Left lobe of liver (tissue), 2 donors: ENCODE results near the gene SUN5. TPM values are rescaled to one million over a fixed set of nuclear protein-coding genes. Genes with fewer than 3 reads are reported as not detected.
"Not testable (repeated sequence)": the region's sequence is repeated elsewhere in the genome, so short reads cannot be mapped to it uniquely, and the experiment has no call there.

Experiments
- ATAC-seq: fragments of 200-7000 bp; cut with Tn5 transposase; one replicate; pipeline ENCODE4 v1.9.1; 2020; ENCODE audit warnings: mild to moderate bottlenecking, moderate library complexity
- DNase-seq: peaks from one replicate; pipeline ENCODE4 v3.0.0-alpha.2; 2020; ENCODE audit warnings: low spot score
- total RNA-seq: library from RNA; stranded (reverse); gene quantifications from one replicate; pipeline ENCODE4 v1.2.1, GENCODE V29; 2021
- donor health status: DM: no; HTN: no; CAD: no; lungs with moderate emphysema.
- donor health status: DM: no; HTN: yes; CAD: no.

The SUN5 gene
- total RNA-seq, 1 donor from 2014 or later: not detected

DNA sequence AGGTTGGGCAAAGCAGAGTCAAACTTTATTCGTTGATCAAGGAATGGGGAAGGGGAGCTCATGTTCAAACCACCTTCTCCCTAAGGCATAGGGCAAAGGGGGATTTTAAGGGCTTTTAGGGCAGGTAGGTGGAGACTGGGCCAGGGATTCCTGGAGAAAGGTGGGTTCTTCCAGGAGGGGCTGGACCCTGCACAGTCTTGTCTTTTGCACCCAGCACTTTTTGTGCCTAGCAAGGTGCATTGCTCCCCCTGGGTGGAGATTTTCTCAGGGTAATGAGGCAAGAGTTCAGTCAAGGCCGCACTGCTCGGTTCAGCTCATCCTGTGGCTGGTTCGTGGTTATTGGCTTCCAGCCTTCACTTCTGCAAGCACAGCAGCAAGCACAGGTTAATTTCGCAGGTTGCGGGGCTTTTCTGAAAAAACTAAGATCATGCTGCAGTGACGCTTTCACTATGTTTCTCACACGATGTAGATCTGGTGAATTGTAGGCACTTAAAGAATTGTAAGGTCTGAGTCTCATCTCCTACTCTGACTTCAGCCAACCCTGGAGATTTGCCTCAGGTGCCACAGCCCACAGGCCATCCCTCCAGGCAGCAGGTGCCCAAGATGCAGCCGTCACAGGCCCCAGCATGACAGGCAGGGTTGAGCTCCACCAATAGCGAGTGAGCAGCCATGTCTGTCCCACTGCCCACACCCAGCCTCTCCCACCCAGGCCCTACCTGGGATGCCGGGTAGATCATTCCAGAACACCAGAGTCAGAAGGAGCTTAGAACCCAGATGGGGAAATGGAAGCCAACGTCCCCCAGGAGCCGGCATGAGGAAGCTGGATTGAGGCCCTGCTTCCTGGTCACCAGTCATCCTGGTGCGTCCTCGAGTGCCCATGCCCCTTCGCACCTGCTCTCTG is 37.1 kb downstream of the SUN5 start:
- peak; percentile 34 for DNase-seq
- no peak for ATAC-seq

DNA sequence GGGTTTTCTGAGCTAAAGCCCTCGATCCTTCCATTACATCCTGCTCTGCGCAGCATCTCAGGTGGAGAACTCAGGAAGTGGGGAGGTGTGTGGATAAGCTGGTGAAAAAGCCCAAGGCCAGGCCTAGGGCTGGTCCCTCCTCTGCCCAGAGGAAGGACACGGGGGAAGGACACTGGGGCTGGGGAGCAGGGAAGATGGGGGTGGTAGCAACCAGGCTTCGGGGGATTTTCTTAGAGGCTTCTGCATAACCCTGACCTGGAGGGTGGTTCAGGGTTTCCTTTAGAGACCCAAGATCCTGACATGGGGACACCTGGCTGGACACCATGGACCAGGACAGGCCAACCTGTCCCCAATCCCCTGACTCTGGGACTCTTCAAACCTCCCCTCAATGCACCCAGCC is 37.9 kb downstream of the SUN5 start:
- ATAC-seq (no peak), DNase-seq (peak; percentile 11)

DNA sequence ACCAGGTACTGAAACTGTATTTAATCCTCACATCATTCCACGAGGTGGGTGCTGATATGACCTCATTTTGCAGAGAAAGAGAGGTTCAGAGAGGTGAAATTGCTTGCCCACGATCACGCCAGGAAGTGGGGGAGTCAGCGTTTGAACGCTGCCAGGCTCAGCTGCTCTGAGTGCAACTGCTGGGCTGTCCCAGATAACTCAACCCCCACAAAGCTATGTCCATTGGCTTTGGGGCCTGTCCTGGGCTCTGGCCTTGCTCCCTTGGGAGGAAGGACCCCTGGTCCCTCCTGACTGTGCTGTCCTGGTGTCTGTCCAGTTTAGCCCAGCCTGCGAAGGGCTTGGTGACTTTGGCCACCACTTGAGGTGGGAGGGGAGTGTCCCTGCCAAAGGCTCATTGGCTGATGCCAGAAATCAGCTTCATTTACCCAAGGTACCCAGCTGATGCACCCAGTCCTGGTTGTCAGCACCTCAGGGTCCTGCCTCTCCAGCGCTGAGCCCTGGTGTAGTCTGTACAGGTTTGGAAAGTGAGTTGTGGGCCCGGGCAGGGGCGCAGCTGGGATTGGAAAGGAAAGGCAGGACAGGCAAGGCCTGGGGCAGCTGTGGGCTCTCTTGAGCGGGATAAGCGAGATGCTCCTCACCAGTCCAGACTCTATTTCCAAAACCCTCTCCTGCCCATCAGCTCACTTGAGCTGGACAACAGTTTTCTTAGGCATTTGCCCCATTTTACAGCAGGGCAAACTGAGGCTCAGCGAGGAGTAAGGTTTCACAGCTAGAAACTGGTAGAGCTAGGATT is 38.5 kb downstream of the SUN5 start:
- ATAC-seq (no peak), DNase-seq (peak; percentile 22)

DNA sequence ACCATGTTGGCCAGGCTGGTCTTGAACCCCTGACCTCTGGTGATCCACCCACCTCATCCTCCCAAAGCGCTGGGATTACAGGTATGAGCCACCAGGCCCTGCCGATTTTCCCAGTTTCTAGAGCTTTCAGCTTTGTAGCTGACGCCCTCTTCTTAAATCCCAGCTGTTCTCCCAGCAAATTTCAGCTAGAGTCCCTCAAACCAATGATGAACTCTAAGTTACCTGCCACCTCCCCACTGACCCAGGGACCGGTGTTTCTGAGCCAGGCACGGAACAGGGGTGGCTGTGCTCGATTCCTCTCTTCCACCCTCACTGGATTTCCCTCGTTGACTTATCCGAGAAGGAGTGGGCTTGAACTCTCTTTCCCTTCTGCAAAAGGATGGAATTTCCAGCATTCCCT is 39.1 kb downstream of the SUN5 start:
- ATAC-seq (no peak), DNase-seq (peak; percentile 12)

DNA sequence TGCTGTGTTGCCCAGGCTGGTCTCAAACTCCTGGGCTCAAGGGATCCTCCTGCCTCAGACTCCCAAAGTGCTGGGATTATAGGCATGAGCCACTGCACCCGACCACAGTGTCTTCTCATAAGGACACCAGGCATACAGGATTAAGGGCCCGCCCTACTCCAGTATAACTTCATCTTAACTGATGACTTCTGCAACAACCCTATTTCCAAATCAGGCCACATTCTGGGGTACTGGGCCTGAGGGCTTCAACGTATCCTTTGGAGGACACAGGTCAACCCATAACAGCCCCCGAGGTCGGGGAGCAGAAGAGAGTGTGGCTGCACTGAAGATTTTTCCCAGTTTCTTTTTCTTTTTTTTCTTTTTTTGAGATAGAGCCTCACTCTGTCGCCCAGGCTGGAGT is 39.7 kb downstream of the SUN5 start:
- DNase-seq (peak; percentile 18), ATAC-seq (no peak)

DNA sequence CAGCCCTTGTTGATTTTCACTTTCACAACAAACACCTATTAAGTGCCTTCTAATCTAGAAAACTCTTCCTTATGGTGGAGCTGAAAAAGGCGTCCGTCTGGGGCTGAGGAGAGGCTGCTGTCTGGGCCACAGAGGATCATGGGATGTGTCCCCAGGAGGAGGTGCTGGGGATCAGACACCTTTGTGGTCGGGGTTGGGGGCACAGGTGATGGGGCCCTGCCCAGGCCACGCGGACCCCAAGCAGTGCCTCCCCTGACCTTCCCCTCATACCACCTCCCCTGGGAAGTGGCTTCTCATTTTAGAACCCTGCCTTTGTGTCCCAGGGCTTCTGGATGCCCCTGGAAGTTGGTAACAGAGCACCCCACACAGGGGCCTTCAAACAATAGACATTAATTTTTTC is 41.1 kb downstream of the SUN5 start:
- ATAC-seq: no peak
- peak; percentile 18 for DNase-seq

DNA sequence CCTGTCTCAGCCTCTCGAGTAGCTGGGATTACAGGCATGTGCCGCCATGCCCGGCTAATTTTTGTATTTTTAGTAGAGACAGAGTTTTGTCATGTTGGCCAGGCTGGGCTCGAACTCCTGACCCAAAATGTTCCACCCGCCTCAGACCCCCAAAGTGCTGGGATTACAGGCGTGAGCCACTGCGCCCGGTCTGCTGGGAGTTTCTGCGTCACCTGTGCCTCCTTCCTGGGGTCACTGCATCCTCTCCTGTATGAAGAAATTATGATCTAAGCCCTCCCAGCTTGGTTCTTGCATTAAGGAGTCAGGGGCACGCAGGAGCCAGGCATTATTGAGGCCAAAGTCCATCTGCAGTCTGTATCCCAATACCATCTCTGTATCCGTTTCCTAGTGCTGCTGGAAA is 41.6 kb downstream of the SUN5 start:
- peak; percentile 19 for DNase-seq
- not testable (repeated sequence) for ATAC-seq

DNA sequence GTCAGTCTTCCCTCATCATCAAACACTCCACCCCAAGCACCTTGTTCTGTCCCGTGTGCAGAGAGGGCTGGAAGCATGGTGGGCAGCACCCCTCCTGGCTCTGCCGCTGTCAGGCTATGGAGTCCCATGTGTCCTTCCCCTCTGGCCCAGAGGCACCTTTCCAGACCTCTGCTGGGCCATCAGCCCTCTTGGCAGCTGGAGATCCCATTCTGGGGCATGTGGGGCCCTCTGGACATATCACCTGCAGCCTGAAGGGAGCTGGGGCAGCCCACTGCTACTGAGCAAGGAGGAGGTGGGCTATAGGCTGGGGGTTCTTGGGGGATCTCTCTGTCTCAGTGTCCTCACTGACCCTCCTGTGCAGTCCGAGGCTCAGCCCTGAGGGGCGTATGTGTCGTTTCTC is 42.2 kb downstream of the SUN5 start:
- no peak for ATAC-seq
- DNase-seq: no peak

DNA sequence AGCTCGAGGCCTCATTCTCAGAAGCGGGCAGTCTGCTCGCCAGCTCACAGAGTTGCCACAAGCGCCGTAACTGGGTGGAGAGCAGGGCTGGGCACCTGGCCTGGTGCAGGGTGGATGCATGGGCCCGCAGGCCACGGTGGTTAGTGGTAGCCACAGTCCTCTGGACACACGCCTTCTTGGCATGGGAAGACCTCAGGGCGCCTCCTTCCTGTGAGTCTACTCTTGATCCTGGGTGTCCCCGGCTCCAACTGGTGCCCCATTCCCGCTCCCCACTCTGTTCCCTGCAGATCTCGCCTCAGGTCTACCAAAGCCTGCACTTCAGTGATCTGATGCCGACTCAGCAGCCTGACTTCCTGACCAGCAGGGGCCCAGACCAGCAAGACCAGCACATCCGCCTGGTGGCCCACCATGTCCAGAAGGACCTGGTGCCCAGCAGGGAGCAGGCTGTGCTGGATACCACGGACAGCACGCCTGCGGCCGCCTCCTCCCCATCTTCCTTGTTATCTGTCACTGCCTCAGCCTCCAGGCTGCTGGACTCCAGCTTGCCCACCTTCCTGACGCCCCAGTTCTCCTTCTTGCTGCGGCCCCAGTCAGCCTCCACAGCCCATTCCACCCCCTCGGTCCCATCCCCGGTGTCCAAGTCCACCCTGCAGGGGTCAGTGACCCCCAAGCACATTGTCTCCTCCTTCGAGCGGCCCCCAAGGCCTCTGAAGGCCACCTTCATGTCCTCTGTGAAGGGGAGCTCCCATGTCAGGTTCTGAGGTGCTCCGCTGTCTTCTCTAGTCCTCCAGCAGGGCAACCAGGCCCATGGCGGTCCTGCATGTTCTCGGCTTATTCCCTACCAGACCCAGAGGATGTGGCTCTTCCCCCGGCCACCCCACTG is 43.1 kb downstream of the SUN5 start:
- no peak for ATAC-seq
- no peak for DNase-seq

DNA sequence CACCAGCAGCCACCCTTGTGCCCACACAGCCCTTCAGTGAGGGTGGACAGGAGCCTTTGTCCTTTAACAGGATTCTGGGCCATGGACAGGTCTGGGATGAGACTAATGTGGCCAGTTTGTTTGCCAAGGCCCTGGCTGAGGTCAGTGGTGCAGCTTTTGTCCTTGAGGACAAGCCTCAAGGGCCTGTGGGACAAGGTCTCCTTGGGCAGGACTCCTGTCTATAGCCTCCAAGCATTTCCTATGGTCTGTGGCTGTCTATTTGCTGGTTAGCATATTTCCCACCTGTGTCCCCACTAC is 44.1 kb downstream of the SUN5 start:
- DNase-seq: no peak

DNA sequence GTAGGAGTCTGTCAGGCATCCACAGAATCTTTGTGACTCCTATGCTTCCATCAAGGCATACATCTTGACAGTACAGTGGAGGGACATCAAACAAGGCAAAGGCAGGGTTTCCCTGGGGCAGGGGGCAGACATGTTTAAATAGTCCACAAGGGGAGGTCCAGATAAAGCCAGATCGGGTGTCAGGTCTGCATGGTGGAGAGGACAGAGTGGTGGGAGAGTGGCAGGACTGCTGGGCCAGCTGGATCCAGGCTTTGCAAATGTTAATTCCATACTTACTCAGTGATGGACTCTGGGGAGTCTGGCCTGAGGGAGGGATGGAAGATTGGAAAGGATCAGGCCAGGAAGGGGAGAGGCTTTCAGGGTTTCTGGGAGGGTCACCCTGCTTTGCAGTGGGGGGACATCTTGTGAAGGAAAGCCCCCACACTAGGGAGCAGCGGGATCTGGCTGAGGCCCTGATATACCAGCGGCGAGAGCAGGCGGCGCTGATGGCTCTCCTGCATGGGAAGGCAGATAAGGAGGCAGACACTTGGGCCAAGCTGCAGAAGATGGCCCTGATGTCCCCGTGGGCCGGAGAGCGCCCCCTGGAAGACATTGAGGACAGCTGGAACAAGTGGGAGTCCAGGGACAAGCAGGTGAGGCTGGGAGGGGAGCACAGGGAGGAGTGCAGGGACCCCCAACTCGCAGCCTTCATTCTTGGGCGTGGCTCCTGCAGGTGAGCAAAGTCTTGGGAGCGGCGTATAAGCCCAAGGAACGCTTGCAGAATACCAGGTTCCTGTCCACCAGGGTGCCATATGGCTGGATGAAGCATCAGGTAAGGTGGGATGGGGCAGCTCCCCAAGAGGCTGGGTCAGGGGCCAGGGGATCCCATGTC is 44.6 kb downstream of the SUN5 start:
- DNase-seq (no peak), ATAC-seq (no peak)

More for the DNA sequence above, 44.1 kb downstream of the SUN5 start:
- no peak for ATAC-seq

DNA sequence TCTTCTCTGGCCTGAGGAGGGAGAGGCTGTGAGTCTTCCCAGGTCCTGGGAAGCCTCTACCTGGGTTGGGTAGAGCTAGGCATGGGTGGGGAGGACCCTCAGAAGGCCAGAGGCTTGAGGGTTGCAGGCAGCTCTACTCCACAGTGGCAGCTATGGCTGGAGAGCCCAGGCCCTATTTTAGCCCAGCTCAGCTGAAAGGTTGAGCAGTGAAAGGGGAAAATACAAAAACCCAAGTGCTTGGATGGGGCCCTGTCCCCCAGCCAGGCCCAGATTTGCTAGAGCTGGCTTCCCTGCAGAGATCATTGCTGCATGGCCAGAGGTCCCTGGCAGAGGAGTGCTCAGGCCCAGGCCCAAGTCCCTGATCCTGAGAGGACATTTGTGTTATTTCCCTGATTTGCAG is 45.7 kb downstream of the SUN5 start:
- DNase-seq: no peak
- ATAC-seq: no peak

DNA sequence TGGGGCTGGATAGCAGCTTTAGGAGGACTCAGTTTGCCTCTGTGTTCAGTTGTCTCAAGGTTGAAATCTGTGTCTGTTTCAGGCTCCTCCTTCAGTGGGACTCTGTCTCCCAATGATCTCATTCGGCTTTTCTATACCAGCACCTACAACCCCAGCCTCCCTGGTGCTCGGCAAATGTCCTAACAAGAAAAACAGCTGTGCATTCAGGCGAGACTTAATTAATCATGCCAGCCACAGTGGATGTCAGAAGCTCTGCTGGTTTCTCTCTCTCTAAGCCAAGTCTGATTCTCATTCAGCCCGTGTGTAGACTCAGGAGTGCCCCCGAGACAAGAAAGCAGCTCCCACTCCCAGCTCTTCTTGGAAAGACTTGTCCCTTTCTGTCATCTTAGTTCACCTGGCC is 46.8 kb downstream of the SUN5 start:
- no peak for DNase-seq
- ATAC-seq: no peak

DNA sequence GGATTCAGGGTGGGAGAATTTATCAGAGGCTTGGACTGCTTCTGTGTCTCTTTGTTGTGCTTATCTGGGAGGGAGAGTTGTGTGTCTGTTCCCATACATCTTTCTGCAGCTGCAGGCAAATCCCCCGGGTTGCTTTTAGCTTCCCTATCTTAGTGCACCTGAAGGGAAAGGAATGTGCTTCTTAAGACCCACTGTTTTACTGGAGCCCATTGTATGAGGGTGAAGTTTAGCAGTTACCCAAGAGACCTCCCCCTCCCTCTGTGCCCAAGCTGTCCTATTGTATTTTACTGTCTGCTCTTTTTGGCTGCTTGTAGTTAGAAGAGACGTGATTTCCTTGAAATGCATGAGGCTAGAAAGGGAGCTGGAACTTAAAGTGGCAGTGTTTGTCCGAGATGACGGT is 53.7 kb downstream of the SUN5 start:
- DNase-seq, ATAC-seq: not testable (repeated sequence)

DNA sequence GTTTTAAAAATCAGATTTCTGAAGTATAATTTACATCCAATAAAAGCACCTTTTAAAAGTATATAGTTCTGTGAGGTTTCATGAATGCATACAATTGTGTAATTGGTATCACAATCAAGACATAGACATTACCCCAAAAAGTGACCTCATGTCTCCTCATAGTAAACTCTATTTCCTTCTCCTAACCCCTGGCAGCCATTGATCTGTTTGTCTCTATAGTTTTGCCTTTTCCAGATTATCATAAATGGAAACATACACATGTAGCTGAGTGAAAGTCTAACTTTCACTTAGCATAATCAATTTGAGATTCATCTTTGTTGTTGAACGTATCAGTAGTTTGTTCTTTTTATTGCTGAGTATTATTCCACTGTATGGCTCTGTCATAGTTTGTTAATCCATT is 57.6 kb downstream of the SUN5 start:
- DNase-seq (no peak), ATAC-seq (no peak)

DNA sequence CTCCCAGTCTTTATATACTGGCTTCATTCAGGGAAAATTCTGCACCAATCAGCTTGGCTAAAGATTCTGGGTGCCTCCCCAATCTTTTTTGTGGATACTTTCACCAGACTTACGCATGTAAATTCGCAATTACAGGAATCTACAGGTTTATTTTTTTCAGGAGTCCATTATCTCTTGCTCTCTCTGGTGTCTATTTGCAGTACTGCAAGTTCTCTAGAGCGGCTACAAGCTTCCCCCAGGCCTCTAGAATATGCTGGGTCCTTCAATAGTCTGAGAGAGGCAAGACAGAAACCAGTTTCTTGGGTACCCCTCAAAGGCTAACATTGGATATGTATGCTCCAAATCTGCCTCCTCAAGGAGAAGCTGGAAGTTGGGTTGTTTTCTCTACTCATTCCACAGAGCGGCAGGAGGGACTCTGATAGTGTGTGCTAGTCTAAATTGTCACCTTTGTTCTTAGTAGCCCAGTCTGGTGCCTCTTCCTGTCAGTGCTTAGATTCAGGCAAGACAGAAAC is 58.5 kb downstream of the SUN5 start:
- peak; percentile 37 for ATAC-seq
- no peak for DNase-seq

DNA sequence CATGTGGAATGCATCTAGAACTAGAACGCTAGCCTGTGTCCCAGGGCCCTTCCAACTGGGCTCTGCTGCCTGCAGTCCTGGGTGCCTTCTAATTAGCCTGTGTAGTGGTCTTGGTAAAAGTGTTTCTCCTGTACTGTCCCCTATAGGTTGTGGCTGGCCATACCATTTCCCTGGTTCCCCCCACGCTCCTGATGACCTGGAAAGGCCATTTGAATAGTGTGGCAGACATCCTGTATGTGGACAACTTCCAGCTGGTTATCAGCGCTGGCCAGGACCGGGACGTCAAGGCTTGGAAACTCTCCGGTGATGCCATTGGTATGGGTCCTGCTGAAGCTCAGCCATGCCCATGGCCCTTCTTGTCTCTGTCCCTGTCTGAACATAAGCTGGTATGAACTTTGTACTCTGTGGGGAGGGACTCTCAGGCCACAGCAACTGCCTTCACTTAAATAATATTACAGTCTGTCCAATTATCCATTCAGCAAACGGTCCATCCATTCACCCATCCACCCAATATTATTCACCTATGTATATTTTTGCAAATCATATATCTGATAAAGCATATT is 60.7 kb downstream of the SUN5 start:
- DNase-seq (no peak), ATAC-seq (no peak)

DNA sequence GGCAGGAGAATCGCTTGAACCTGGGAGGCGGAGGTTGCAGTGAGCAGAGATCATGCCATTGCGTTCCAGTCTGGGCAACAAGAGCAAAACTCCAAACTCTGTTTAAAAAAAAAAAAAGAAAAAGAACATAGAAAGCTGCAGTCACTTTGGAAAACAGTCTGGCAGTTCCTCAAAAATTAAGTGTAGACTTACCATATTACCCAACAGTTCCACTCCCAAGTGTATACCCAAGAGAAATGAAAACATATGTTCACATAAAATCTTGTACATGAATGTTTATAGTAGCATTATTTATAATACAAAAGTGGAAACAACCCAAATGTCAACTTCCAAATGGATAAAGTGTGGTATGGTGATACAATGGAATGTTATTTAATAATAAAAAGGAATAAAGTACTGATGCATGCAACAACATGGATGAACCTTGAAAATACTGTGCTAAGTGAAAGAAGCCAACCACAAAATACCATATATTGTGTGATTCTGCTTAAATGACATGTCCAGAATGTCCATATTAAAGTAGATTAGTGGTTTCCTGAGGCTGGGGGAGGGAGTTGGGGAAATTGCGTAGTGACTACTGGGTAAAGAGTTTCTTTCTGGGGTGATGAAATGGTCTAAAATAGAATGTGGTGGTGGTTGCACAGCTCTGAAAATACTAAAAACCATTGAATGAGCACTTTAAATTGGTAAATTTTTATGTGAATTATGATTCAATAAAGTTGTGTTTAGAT is 62.9 kb downstream of the SUN5 start:
- DNase-seq: no peak
- ATAC-seq: no peak

DNA sequence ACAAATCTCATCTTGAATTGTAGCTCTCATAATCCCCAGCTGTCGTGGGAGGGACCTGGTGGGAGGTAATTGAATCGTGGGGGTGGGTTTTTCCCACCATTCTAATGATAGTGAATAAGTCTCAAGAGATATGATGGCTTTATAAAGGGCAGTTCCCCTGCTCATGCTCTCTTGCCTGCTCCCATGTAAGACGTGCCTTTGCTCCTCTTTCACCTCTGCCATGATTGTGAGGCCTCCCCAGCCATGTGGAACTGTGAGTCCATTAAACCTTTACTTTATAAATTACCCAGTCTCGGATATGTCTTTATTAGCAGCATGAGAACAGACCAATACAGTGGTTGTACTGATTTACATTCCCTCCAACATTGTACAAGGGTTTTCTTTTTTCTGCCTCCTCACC is 69.7 kb downstream of the SUN5 start:
- DNase-seq (no peak), ATAC-seq (no peak)
